SK-N-SH treated with all-trans-retinoic acid at 6 μM for 48 hours (cell line): ENCODE results near the gene LRRC74B.

Experiments
- ATAC-seq: fragments of 200-7000 bp; cut with Tn5 transposase; 3 replicates; pipeline ENCODE4 v1.9.1; 2020; ENCODE audit warnings: mild to moderate bottlenecking, moderate library complexity
- ARNTL ChIP-seq: fragments of 450-650 bp; formaldehyde crosslinking; IDR thresholded peaks from 2 replicates; pipeline ENCODE4 v1.5.0; 2020; ENCODE audit warnings: low read depth, mild to moderate bottlenecking, moderate library complexity, borderline replicate concordance
- CREB5 ChIP-seq: fragments of 250-450 bp; sonication (Bioruptor Pico); IDR thresholded peaks from 2 replicates; pipeline ENCODE4 v1.5.1; 2020; ENCODE audit warnings: low read depth, mild to moderate bottlenecking, moderate library complexity
- CSDC2 ChIP-seq: fragments of 250-450 bp; sonication (Bioruptor Pico); IDR thresholded peaks from 2 replicates; pipeline ENCODE4 v1.5.0; 2020; ENCODE audit warnings: mild to moderate bottlenecking, moderate library complexity
- CSRNP3 ChIP-seq: fragments of 250-450 bp; sonication (Bioruptor Pico); IDR thresholded peaks from 2 replicates; pipeline ENCODE4 v1.5.1; 2021; ENCODE audit warnings: mild to moderate bottlenecking, moderate library complexity
- GLIS3 ChIP-seq: fragments of 250-450 bp; sonication (Bioruptor Pico); IDR thresholded peaks from 2 replicates; pipeline ENCODE4 v1.5.0; 2020; ENCODE audit warnings: mild to moderate bottlenecking, moderate library complexity
- ISL1 ChIP-seq: fragments of 250-450 bp; sonication (Bioruptor Pico); IDR thresholded peaks from 2 replicates; pipeline ENCODE4 v2.1.2; 2022; ENCODE audit warnings: mild to moderate bottlenecking, moderate library complexity
- OSR1 ChIP-seq: fragments of 250-450 bp; sonication (Bioruptor Pico); IDR thresholded peaks from 2 replicates; pipeline ENCODE4 v1.8.0; 2022; ENCODE audit warnings: moderate library complexity, mild to moderate bottlenecking, inconsistent platforms
- PATZ1 ChIP-seq: fragments of 250-450 bp; sonication (Bioruptor Pico); IDR thresholded peaks from 2 replicates; pipeline ENCODE4 v1.8.0; 2020; ENCODE audit warnings: mild to moderate bottlenecking, moderate library complexity, borderline replicate concordance
- POU6F1 ChIP-seq: fragments of 250-450 bp; sonication (Bioruptor Pico); IDR thresholded peaks from 2 replicates; pipeline ENCODE4 v1.8.0; 2021; ENCODE audit warnings: low read depth, mild to moderate bottlenecking, moderate library complexity, borderline replicate concordance
- PPARA ChIP-seq: fragments of 250-450 bp; sonication (Bioruptor Pico); IDR thresholded peaks from 2 replicates; pipeline ENCODE4 v1.5.0; 2020; ENCODE audit warnings: mild to moderate bottlenecking, borderline replicate concordance
- RARB ChIP-seq: fragments of 250-450 bp; sonication (Bioruptor Pico); IDR thresholded peaks from 2 replicates; pipeline ENCODE4 v1.8.0; 2021; ENCODE audit warnings: mild to moderate bottlenecking, moderate library complexity
- SNAI2 ChIP-seq: fragments of 250-450 bp; sonication (Bioruptor Pico); IDR thresholded peaks from 2 replicates; pipeline ENCODE4 v1.5.0; 2020; ENCODE audit warnings: mild to moderate bottlenecking, moderate library complexity
- TOX ChIP-seq: fragments of 250-450 bp; sonication (Bioruptor Pico); IDR thresholded peaks from 2 replicates; pipeline ENCODE4 v1.8.0; 2021; ENCODE audit warnings: mild to moderate bottlenecking, moderate library complexity, borderline replicate concordance
- ZC3H10 ChIP-seq: fragments of 250-450 bp; sonication (Bioruptor Pico); IDR thresholded peaks from 2 replicates; pipeline ENCODE4 v1.5.1; 2021; ENCODE audit warnings: mild to moderate bottlenecking, moderate library complexity
- ZFP3 ChIP-seq: fragments of 250-450 bp; sonication (Bioruptor Pico); IDR thresholded peaks from 2 replicates; pipeline ENCODE4 v1.5.0; 2020; ENCODE audit warnings: mild to moderate bottlenecking, moderate library complexity
- ZFP30 ChIP-seq: fragments of 450-650 bp; formaldehyde crosslinking; IDR thresholded peaks from 2 replicates; pipeline ENCODE4 v1.5.0; 2022; ENCODE audit warnings: mild to moderate bottlenecking, moderate library complexity
- ZNF565 ChIP-seq: fragments of 450-650 bp; formaldehyde crosslinking; conservative IDR thresholded peaks from 2 replicates; pipeline ENCODE4 v1.5.0; 2020; ENCODE audit warnings: low read depth, mild to moderate bottlenecking, moderate library complexity
- ZNF70 ChIP-seq: fragments of 450-650 bp; formaldehyde crosslinking; IDR thresholded peaks from 2 replicates; pipeline ENCODE4 v1.5.0; 2020; ENCODE audit warnings: mild to moderate bottlenecking, moderate library complexity

The LRRC74B gene

GRCh38 chr22:21030032-21030431, 15.7 kb upstream of the LRRC74B start:
- ATAC-seq: no peak

GRCh38 chr22:21030621-21031544, 14.9 kb upstream of the LRRC74B start:
- TF ChIP-seq ZC3H10 (CRISPR knock-in tag): no peak
- TF ChIP-seq ZNF565 (CRISPR knock-in tag): no peak
- no peak for TF ChIP-seq PPARA (CRISPR knock-in tag)
- no peak for TF ChIP-seq ARNTL (CRISPR knock-in tag)
- no peak for TF ChIP-seq ZFP3 (CRISPR knock-in tag)
- TF ChIP-seq ZFP30: no peak
- no peak for ATAC-seq

More at GRCh38 chr22:21030032-21030431, 15.7 kb upstream of the LRRC74B start:
- TF ChIP-seq CSDC2 (no peak), PPARA (CRISPR knock-in tag) (no peak), TOX (CRISPR knock-in tag) (no peak), PATZ1 (no peak), RARB (CRISPR knock-in tag) (no peak)

- TF ChIP-seq PPARA (CRISPR knock-in tag) (no peak), ARNTL (CRISPR knock-in tag) (no peak), ZFP30 (no peak), POU6F1 (no peak), TOX (CRISPR knock-in tag) (no peak), CREB5 (CRISPR knock-in tag) (no peak), CSRNP3 (CRISPR knock-in tag) (no peak), GLIS3 (CRISPR knock-in tag) (no peak), SNAI2 (CRISPR knock-in tag) (no peak), OSR1 (CRISPR knock-in tag) (no peak), ISL1 (no peak), ZC3H10 (CRISPR knock-in tag) (no peak)
- no peak for ATAC-seq
Observed at GRCh38 chr22:21031545-21032036, 14.2 kb upstream of the LRRC74B start.

GRCh38 chr22:21032037-21032867, 13.5 kb upstream of the LRRC74B start, which contains the start of gene SLC7A4:
Gene SLC7A4 (minus strand): TSS chr22:21032561. CDS start chr22:21031812, 749 bp downstream.
- ATAC-seq: no peak
- no peak for TF ChIP-seq ZNF70 (CRISPR knock-in tag)
- TF ChIP-seq, all 23 proteins: peak for 0
